Uterus (tissue), 2 donors: ENCODE measurements around the gene CAMTA1.
"Not testable (repeated sequence)": the region's sequence is repeated elsewhere in the genome, so short reads cannot be mapped to it uniquely, and the experiment has no call there.

Experiments
- CTCF ChIP-seq, 4 experiments: fragments of 200-600 bp in 2 of 4; fragments of 450-650 bp in 2 of 4; sonication (generic) in 2 of 4; IDR thresholded peaks; one replicate each; pipeline ENCODE4 v1.5.1; 2016 to 2019; ENCODE audit warnings: antibody characterized with exemption in 4 of 4, mild to moderate bottlenecking in 2 of 4, moderate library complexity in 1 of 4
- POLR2A ChIP-seq, 2 donors: fragments of 450-650 bp; IDR thresholded peaks; one replicate each; pipeline ENCODE4 v1.6.1; 2016; ENCODE audit warnings: antibody characterized with exemption in 2 of 2, mild to moderate bottlenecking in 1 of 2, moderate library complexity in 1 of 2

- TF ChIP-seq POLR2A, CTCF (IDR thresholded peaks at IDR 0.05): not testable (repeated sequence)
Observed at GRCh38 chr1:7380068-7380467, 594.8 kb downstream of the CAMTA1 start.
